ENCODE results near the gene CCDC28B. TPM values are rescaled to one million over a fixed set of nuclear protein-coding genes. Genes with fewer than 3 reads are reported as not detected.

Gene CCDC28B
- polyA plus RNA-seq, 1 of the 3 experiments (the other 2 are of a cell fraction) = 26.3 TPM

- no peak for TF ChIP-seq RFX5 (IDR thresholded peaks at IDR 0.05; ENCODE audit: low read length)
- TF ChIP-seq, protein P1, sequence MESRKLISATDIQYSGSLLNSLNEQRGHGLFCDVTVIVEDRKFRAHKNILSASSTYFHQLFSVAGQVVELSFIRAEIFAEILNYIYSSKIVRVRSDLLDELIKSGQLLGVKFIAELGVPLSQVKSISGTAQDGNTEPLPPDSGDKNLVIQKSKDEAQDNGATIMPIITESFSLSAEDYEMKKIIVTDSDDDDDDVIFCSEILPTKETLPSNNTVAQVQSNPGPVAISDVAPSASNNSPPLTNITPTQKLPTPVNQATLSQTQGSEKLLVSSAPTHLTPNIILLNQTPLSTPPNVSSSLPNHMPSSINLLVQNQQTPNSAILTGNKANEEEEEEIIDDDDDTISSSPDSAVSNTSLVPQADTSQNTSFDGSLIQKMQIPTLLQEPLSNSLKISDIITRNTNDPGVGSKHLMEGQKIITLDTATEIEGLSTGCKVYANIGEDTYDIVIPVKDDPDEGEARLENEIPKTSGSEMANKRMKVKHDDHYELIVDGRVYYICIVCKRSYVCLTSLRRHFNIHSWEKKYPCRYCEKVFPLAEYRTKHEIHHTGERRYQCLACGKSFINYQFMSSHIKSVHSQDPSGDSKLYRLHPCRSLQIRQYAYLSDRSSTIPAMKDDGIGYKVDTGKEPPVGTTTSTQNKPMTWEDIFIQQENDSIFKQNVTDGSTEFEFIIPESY (IDR thresholded peaks at IDR 0.05; ENCODE audit: borderline replicate concordance, low read depth) = no peak
- no peak for TF ChIP-seq JUND (IDR thresholded peaks at IDR 0.05)
- TF ChIP-seq, protein P2, sequence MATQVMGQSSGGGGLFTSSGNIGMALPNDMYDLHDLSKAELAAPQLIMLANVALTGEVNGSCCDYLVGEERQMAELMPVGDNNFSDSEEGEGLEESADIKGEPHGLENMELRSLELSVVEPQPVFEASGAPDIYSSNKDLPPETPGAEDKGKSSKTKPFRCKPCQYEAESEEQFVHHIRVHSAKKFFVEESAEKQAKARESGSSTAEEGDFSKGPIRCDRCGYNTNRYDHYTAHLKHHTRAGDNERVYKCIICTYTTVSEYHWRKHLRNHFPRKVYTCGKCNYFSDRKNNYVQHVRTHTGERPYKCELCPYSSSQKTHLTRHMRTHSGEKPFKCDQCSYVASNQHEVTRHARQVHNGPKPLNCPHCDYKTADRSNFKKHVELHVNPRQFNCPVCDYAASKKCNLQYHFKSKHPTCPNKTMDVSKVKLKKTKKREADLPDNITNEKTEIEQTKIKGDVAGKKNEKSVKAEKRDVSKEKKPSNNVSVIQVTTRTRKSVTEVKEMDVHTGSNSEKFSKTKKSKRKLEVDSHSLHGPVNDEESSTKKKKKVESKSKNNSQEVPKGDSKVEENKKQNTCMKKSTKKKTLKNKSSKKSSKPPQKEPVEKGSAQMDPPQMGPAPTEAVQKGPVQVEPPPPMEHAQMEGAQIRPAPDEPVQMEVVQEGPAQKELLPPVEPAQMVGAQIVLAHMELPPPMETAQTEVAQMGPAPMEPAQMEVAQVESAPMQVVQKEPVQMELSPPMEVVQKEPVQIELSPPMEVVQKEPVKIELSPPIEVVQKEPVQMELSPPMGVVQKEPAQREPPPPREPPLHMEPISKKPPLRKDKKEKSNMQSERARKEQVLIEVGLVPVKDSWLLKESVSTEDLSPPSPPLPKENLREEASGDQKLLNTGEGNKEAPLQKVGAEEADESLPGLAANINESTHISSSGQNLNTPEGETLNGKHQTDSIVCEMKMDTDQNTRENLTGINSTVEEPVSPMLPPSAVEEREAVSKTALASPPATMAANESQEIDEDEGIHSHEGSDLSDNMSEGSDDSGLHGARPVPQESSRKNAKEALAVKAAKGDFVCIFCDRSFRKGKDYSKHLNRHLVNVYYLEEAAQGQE (IDR thresholded peaks at IDR 0.05; ENCODE audit: low read depth, low read length) = no peak
- no peak for TF ChIP-seq SMC3 (IDR thresholded peaks at IDR 0.05; ENCODE audit: low read depth, low read length)
Measured at GRCh38 chr1:32179443-32180185, 20.8 kb upstream of the CCDC28B start, which contains the start of gene TXLNA (continued).

GRCh38 chr1:32180186-32181060 is 20.0 kb upstream of the CCDC28B start:
- H3K4me1 ChIP-seq (ENCODE audit: control insufficient read depth in 1 of 2, insufficient read depth in 2 of 2, low read depth in 1 of 2, low read length in 1 of 2) = peaks cover 18 to 25% of the 10 kb centered on the region in 2 experiments; a peak in 3 of 4 replicates
- ChIA-PET CTCF (interaction anchor here (0.9 to 2.3 kb wide), 5 partner anchors 12 to 233 kb away, joined by 3 to 6 read pairs (median 3); partner anchors contain the start of gene KPNA6), POLR2A (interaction anchor here (0.7 to 3.4 kb wide), 9 partner anchors 10 to 1240 kb away, joined by 3 to 19 read pairs (median 6); partner anchors contain the start of genes CCDC28B, IQCC, KPNA6 and TMEM39B)
- peaks cover 12% of the 10 kb centered on the region; the same call in 1 of the 2 replicates for H4K20me1 ChIP-seq (ENCODE audit: insufficient read depth)
- H3F3A ChIP-seq (replicated peaks; ENCODE audit: insufficient read depth) = peaks cover 35% of the 10 kb centered on the region
- H3K9me2 ChIP-seq = no peaks in the 10 kb centered on the region
- H3K9ac ChIP-seq = peak overlapping the region; percentile 98
- peak overlapping the region; percentile 77; the same call in 1 of the 2 replicates for H2AFZ ChIP-seq (ENCODE audit: low read depth)
- peak; percentile 80 for DNase-seq
- peaks cover 23 to 35% of the 10 kb centered on the region in 2 experiments for H3K36me3 ChIP-seq (replicated peaks in 1 of 2; ENCODE audit: control insufficient read depth in 1 of 2, insufficient read depth in 2 of 2, low read length in 1 of 2)
- H3K27me3 ChIP-seq (ENCODE audit: insufficient read depth) = no peaks in the 10 kb centered on the region
- WGBS (ENCODE audit: low lambda C conversion rate) = 7% methylated on average over 27 of the region's 36 CpGs
- peak overlapping the region; percentile 90 to 96 for H3K27ac ChIP-seq (ENCODE audit: low read depth in 2 of 2, low read length in 1 of 2)
- H3K4me3 ChIP-seq (ENCODE audit: low read depth in 2 of 2, low read length in 1 of 2) = peak overlapping the region; percentile 65 to 82
- H3K4me2 ChIP-seq = peak overlapping the region; percentile 97
- peaks cover 52% of the 10 kb centered on the region for H3K79me2 ChIP-seq (ENCODE audit: insufficient read depth)
- no peaks in the 10 kb centered on the region for H3K9me3 ChIP-seq
- TF ChIP-seq YY1 (IDR thresholded peaks at IDR 0.05; ENCODE audit: low read depth) (no peak), PBX3 (IDR thresholded peaks at IDR 0.05) (no peak), TAF1 (IDR thresholded peaks at IDR 0.05; ENCODE audit: borderline replicate concordance, low read depth, low read length) (peak; percentile 22; the same call in 1 of the 2 replicates), TEAD4 (IDR thresholded peaks at IDR 0.05; ENCODE audit: borderline replicate concordance, insufficient read depth) (no peak), FOXJ3 (CRISPR knock-in tag; IDR thresholded peaks at IDR 0.05) (no peak), NRF1 (IDR thresholded peaks at IDR 0.05; ENCODE audit: low read depth, low read length) (no peak), GABPA (IDR thresholded peaks at IDR 0.05; ENCODE audit: low read depth) (peak; percentile 21; the same call in 1 of the 2 replicates), RXRA (IDR thresholded peaks at IDR 0.05; ENCODE audit: borderline replicate concordance, low read depth) (no peak), SMC3 (IDR thresholded peaks at IDR 0.05; ENCODE audit: low read depth, low read length) (no peak), MEF2A (IDR thresholded peaks at IDR 0.05; ENCODE audit: borderline replicate concordance, low read depth) (no peak), USF1 (IDR thresholded peaks at IDR 0.05; ENCODE audit: borderline replicate concordance, low read depth) (no peak), RFX5 (IDR thresholded peaks at IDR 0.05; ENCODE audit: low read length) (no peak), USF2 (IDR thresholded peaks at IDR 0.05; ENCODE audit: borderline replicate concordance, low read depth, low read length) (no peak), RAD21 (IDR thresholded peaks at IDR 0.05; ENCODE audit: low read length) (no peak)

All from SK-N-SH (cell line).